Ammon's horn (tissue), 1 donor: ENCODE data around the gene PKP2.

Experiments
- DNase-seq: peaks from one replicate; pipeline ENCODE4 v3.0.0-alpha.2; 2016; ENCODE audit warnings: low spot score

Gene PKP2

DNA sequence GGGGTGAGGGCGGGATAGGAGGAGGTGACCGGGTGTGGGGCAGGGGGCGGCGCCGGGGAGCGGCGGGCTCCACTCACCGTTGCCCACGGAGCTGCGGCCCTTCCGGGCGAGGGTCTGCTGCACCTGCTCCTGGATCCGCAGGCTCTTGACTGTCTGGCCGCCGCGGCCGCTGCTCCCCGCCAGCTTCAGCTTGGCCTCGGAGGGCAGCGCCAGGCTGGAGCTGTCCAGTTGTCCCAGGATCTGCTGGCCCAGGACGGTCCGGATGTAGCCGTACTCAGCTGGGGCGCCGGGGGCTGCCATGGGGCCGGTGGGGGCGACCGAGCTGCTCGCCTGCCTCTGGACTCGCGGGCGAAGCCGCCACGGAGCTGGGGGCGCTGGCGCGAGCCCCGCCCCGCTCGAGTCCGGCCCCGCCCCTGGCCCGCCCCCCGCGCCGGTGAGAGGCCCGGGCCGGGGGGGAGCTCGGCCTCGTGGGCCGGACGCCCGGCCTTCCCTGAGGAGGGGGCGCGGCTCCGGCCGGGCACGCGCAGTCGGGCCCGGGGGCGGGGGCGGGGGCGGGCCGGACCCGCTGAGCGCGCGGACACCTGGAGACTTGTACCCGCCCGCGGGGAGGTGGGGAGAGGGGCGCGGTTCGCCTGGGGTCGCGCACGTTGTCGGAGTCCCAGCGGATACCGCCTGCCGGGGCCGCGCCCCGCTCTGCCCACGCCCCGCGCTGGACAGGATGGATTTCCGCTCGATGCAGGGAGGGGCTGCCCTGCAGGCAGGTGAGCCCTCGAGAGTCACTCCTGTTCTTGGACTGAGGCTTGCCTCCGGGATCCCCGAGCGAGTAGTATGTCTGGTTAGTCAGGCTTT lies at the start of gene PKP2:
PKP2 (minus strand) TSS at position 346 of the 849 bp plus-strand sequence; CDS start at position 300, 46 bp downstream.
- DNase-seq = peak; percentile 41

GRCh38 chr12:32944195-32944594 lies 47.6 kb upstream of the PKP2 start:
- no peak for DNase-seq

DNA sequence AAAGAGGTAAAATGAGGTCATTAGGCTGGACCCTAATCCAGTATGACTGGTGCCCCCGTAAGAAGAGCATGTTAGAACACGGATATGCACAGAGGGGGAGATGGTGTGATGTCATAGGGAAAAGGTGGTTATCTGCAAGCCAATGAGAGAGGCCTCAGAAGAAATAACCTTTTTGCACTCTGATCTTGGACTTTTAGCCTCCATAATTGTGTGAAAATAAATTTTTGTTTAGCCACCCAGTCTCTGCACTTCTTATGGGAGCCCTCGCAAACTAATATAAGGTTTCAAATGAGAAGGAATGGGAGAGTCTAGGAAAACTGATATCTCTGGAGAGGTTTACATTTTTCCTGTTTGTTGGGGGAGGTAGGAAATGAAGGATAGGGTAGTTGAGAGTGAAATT lies 43.2 kb upstream of the PKP2 start:
- DNase-seq = no peak

- DNase-seq = no peak
Measured at GRCh38 chr12:32926963-32927362, 30.4 kb upstream of the PKP2 start.

DNA sequence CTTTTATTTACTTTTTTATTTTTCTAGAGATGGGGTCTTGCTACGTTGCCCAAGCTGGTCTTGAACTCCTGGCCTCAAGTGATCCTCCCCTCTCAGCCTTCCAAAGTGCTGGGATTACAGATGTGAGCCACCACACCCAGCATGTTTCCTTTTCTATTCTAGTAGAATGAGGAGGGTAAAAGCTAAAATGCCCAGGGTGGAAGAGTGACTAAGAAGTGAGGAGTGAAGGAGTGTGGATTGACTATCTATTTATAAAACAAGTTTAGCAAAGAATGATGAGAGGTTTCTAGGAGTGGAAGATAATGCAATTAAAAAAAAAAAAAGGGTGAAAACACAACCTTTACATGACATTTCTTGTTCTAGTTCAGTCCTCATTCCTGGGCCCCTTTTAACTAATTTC lies 29.8 kb upstream of the PKP2 start:
- DNase-seq = no peak

GRCh38 chr12:32922546-32923297 lies 26.1 kb upstream of the PKP2 start:
- DNase-seq = no peak

- peak; percentile 11 for DNase-seq
Measured at GRCh38 chr12:32921397-32921796, 24.8 kb upstream of the PKP2 start.

- no peak for DNase-seq
Measured at GRCh38 chr12:32920506-32921085, 24.0 kb upstream of the PKP2 start.

DNA sequence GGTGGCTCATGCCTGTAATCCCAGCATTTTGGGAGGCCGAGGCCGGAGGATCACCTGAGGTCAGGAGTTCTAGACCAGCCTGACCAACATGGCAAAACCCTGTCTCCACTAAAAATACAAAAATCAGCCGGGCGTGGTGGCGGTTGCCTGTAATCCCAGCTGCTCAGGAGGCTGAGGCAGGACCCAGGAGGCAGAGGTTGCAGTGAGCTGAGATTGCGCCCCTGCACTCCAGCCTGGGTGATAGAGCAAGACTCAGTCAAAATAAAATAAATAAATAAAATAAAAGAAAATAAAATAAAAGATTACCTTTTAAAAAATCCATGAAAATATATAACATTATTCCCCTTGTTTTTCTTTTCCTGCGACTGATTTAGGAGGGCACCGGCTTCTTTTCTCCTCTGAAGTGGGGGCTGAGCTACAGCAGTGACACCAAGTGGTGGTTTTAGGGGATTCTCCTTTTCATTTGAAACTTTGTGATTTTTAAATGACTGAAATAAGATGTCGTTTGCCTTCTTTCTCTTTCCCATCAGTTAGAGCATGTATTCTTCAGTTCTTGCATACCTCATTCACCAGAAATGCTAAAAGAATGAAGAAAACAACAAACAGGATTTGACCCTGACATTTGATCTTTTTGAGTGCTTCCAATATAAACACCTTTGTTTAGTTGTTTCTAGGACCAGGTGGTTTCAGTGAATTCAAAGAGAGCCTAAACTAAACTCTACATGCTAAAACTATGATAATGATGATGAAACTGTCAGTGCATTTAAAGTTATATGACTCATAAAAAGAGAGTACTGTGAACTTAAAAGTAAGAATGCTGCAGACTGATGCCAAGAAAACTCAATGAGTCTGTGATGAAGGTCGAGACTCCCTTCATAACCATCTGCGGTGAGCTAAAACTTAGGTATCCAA lies 22.6 kb upstream of the PKP2 start:
- peak; percentile 63 for DNase-seq

GRCh38 chr12:32917094-32917611 lies 20.6 kb upstream of the PKP2 start:
- no peak for DNase-seq

GRCh38 chr12:32907898-32908476 lies 11.4 kb upstream of the PKP2 start:
- DNase-seq = no peak

GRCh38 chr12:32907166-32907565 lies 10.6 kb upstream of the PKP2 start:
- no peak for DNase-seq

- DNase-seq = no peak
Measured at GRCh38 chr12:32906399-32907165, 10.0 kb upstream of the PKP2 start.

GRCh38 chr12:32903763-32904162 lies 7.2 kb upstream of the PKP2 start:
- DNase-seq = no peak

DNA sequence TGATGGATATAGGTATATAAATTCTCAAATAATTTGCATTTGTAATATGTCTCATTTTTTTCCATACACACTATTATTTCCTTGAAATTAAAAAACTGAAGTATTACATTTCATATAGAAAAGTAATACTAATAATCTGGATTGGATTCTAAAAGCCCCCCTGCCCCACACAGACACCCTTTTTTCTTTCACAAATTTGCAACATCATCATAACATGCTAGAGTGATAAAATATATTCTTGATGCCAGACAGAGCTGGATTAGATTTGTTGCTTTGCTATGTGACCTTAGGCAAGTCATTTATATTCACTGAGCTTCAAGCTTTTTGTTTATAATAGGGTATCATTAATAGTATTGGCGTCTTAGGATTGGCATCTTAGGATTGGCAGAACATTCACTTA lies 6.7 kb upstream of the PKP2 start:
- no peak for DNase-seq

GRCh38 chr12:32902287-32902997 lies 5.9 kb upstream of the PKP2 start:
- DNase-seq = no peak

- no peak for DNase-seq
Measured at GRCh38 chr12:32901553-32901952, 5.0 kb upstream of the PKP2 start.

DNA sequence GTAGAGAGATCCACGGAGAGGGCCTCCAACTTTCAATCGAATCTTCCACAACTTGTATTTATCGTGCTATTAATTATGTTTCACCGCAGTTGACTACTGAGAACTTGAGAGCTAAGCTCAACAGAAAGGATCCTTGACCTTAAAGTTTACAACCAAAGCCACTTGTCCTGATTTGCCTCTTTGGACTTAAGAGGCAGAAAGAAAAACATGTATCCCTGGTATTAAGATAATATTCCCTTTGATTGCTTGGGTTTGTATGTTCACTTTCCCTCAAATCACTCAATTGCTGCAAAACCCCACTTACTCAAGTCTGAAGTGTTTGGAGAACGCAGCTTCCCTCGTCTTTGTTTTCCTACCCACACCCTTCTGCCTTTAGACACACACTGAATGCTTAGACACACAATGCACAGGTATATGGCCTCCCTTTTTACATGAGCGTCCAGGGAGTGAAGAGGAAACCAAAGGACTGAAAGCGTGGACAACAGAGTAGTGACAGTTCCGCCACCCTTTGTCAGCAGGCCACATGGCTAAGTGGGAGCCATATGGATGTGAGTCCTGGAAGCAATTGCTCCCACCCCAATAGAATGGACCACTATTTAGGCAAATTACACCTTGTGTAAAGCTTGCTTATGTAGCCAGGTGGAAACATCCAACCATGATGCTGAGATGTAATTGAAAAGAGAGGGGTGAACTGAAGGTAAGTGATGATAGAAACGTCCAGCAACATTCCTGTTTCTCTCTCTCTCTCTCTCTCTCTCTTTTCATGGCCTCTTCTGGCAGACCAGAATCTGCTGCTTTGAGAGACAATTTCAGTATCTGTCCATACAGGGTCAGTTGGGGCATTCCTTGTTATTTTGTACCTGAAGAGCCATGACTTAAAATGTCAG lies 1.4 kb upstream of the PKP2 start:
- DNase-seq = no peak

DNA sequence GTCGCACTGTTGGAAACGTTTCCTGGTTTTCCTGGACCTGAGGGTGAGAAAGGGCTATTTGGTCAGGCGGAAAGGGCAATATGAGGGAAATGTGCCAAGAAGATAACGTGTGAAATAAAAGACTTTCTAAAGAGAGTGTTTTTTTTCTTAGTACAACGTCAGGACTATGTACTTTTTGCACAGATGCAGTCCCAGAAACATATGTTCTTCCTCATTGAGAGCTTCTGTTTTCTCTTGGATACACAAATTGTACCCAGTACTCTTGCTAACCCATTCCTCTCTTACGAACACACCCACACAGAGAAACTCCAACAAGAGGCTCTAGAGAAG lies 669 bp upstream of the PKP2 start:
- DNase-seq = peak; percentile 26
